ENCODE results near the gene BAD. TPM values are rescaled to one million over a fixed set of nuclear protein-coding genes. Genes with fewer than 3 reads are reported as not detected.
A peak's percentile ranks its signal among the peaks of the same experiment; 100 is the strongest.

BAD gene
- total RNA-seq, 1 donor from 2014 or later: 19.0 TPM

- Mint-ChIP-seq H3K27me3 (ENCODE audit: insufficient read depth, low read depth) (peaks cover 42% of the 10 kb centered on the region), H3K9me3 (no peaks in the 10 kb centered on the region), H3K4me1 (peaks cover 26% of the 10 kb centered on the region), H3K4me3 (peak overlapping the region; percentile 91), H3K27ac (no peak overlapping the region), H3K36me3 (no peaks in the 10 kb centered on the region)
- Histone ChIP-seq H3K9ac (no peak overlapping the region), H3K4me1 (peaks cover 20% of the 10 kb centered on the region), H3K27ac (no peak overlapping the region), H3K9me3 (ENCODE audit: low read depth) (no peaks in the 10 kb centered on the region), H3K4me3 (no peak overlapping the region), H3K36me3 (no peaks in the 10 kb centered on the region), H3F3A (ENCODE audit: low read depth) (peaks cover 36% of the 10 kb centered on the region), H3K27me3 (peaks cover 59% of the 10 kb centered on the region), H4K20me1 (ENCODE audit: low read depth) (peaks cover 36% of the 10 kb centered on the region), H3K79me2 (ENCODE audit: low read depth) (peaks cover 18% of the 10 kb centered on the region), H3K4me2 (no peak overlapping the region), H2AFZ (replicated peaks) (no peak overlapping the region)
- TF ChIP-seq EZH2phosphoT487 (IDR thresholded peaks at IDR 0.05): no peak
- no peak for TF ChIP-seq CTCF (IDR thresholded peaks at IDR 0.05)
- no peak for TF ChIP-seq EZH2 (IDR thresholded peaks at IDR 0.05)
- DNase-seq (ENCODE audit: low spot score): no peak
Observed at GRCh38 chr11:64303109-64304031, 18.9 kb upstream of the BAD start.

- TF ChIP-seq EZH2 (IDR thresholded peaks at IDR 0.05) (peak; percentile 51), EZH2phosphoT487 (IDR thresholded peaks at IDR 0.05) (peak; percentile 81), CTCF (IDR thresholded peaks at IDR 0.05) (peak; percentile 26)
- peaks cover 73% of the 10 kb centered on the region for H3K27me3 Mint-ChIP-seq (ENCODE audit: insufficient read depth, low read depth)
- H3K27ac Mint-ChIP-seq: no peak within 1 kb of the TSS
- DNase-seq (ENCODE audit: low spot score): no peak
- peak within 1 kb of the TSS; percentile 78 for H3K4me2 ChIP-seq
- H3K4me3 Mint-ChIP-seq: peak within 1 kb of the TSS; percentile 81
- peaks cover 20% of the 10 kb centered on the region for H3K4me1 Mint-ChIP-seq
- no peaks in the 10 kb centered on the region for H3K36me3 ChIP-seq
- H3K4me3 ChIP-seq: peak within 1 kb of the TSS; percentile 40
- H4K20me1 ChIP-seq (ENCODE audit: low read depth): peaks cover 39% of the 10 kb centered on the region
- no peak within 1 kb of the TSS for H3K27ac ChIP-seq
- H3K4me1 ChIP-seq: peaks cover 13% of the 10 kb centered on the region
- no peaks in the 10 kb centered on the region for H3K36me3 Mint-ChIP-seq
- no peaks in the 10 kb centered on the region for H3K9me3 ChIP-seq (ENCODE audit: low read depth)
- peaks cover 92% of the 10 kb centered on the region for H3K27me3 ChIP-seq
- no peak within 1 kb of the TSS for H2AFZ ChIP-seq (replicated peaks)
- no peaks in the 10 kb centered on the region for H3K9me3 Mint-ChIP-seq
- H3K79me2 ChIP-seq (ENCODE audit: low read depth): no peaks in the 10 kb centered on the region
- H3F3A ChIP-seq (ENCODE audit: low read depth): peaks cover 36% of the 10 kb centered on the region
- no peak within 1 kb of the TSS for H3K9ac ChIP-seq
Observed at GRCh38 chr11:64299847-64300648, 15.6 kb upstream of the BAD start, which contains the start of gene CATSPERZ. CATSPERZ (plus strand) TSS chr11:64300358; CDS start chr11:64300411, 53 bp downstream.

DNA sequence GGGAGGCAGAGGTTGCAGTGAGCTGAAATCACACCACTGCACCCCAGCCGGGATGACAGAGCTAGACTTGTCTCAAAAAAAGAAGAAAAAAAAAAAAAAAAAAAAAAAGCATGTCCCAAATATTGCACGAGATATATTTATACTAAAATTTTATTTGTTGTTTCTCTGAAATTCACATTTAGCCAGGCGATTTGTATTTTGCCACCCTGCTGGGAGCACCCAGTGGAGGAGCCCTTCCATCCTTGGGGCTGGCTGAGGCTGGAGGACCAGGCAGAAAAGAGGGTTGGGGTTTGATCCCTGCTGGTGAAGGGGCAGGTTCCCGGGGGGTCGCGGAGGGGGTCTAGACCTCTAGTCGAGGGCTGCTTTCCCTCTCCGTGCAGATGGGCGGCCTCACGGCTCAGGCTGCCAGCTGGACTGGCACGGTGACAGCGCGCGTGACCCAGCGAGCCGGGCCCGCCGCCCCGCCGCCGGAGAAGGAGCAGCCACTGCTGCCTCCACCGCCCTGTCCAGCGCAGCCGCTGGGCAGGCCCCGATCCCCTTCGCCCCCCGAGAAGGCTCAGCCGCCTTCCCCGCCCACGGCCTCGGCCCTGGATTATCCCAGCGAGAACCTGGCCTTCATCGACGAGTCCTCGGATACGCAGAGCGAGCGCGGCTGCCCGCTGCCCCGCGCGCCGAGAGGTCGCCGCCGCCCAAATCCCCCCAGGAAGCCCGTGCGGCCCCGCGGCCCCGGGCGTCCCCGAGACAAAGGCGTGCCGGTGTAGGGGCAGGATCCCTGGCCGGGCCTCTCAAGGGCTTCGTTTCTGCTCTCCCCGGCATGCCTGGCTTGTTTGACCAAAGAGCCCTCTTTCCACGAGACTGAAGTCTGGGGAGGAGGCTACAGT, 14.7 kb upstream of the BAD start:
- H3K27ac ChIP-seq: no peak overlapping the region
- H3K27me3 Mint-ChIP-seq (ENCODE audit: insufficient read depth, low read depth): peaks cover 79% of the 10 kb centered on the region
- no peak overlapping the region for H2AFZ ChIP-seq (replicated peaks)

More for the DNA sequence above, 14.7 kb upstream of the BAD start:
- peaks cover 29% of the 10 kb centered on the region for H3F3A ChIP-seq (ENCODE audit: low read depth)
- no peaks in the 10 kb centered on the region for H3K9me3 Mint-ChIP-seq
- peaks cover 11% of the 10 kb centered on the region for H3K4me1 ChIP-seq
- H3K4me2 ChIP-seq: peak overlapping the region; percentile 78
- H3K79me2 ChIP-seq (ENCODE audit: low read depth): no peaks in the 10 kb centered on the region
- H3K36me3 ChIP-seq: no peaks in the 10 kb centered on the region
- no peak for TF ChIP-seq CTCF (IDR thresholded peaks at IDR 0.05)
- peak; percentile 93 for TF ChIP-seq EZH2phosphoT487 (IDR thresholded peaks at IDR 0.05)
- peak; percentile 92 for TF ChIP-seq EZH2 (IDR thresholded peaks at IDR 0.05)
- no peak overlapping the region for H3K27ac Mint-ChIP-seq
- no peaks in the 10 kb centered on the region for H3K36me3 Mint-ChIP-seq
- DNase-seq (ENCODE audit: low spot score): peak; percentile 57
- H3K9me3 ChIP-seq (ENCODE audit: low read depth): no peaks in the 10 kb centered on the region
- H3K4me1 Mint-ChIP-seq: peaks cover 18% of the 10 kb centered on the region
- H3K4me3 Mint-ChIP-seq: peak overlapping the region; percentile 77
- peaks cover 100% of the 10 kb centered on the region for H3K27me3 ChIP-seq
- peak overlapping the region; percentile 40 for H3K4me3 ChIP-seq
- H4K20me1 ChIP-seq (ENCODE audit: low read depth): peaks cover 33% of the 10 kb centered on the region
- no peak overlapping the region for H3K9ac ChIP-seq
